Esophagus muscularis mucosa (tissue), 4 donors: ENCODE measurements around the gene DHX32.
"Not testable (repeated sequence)": the region's sequence is repeated elsewhere in the genome, so short reads cannot be mapped to it uniquely, and the experiment has no call there.

ENCODE experiments used
- EP300 ChIP-seq: sonication (generic); formaldehyde crosslinking; IDR thresholded peaks from one replicate; pipeline ENCODE4 v1.6.1; 2017; ENCODE audit warnings: antibody characterized with exemption
- POLR2A ChIP-seq: fragments of 450-650 bp; IDR thresholded peaks from one replicate; pipeline ENCODE4 v1.6.1; 2017; ENCODE audit warnings: antibody characterized with exemption, moderate library complexity, mild to moderate bottlenecking, low read depth
- POLR2AphosphoS5 ChIP-seq, 2 donors: sonication (generic); formaldehyde crosslinking; IDR thresholded peaks; one replicate each; pipeline ENCODE4 v1.6.1; 2017; ENCODE audit warnings: antibody characterized with exemption in 2 of 2
- TF ChIP-seq, protein P1 (sequence below), 3 experiments: fragments of 200-600 bp in 2 of 3; fragments of 450-650 bp in 1 of 3; sonication (generic) in 2 of 3; IDR thresholded peaks; one replicate each; pipeline ENCODE4 v1.5.1; 2017 to 2019; ENCODE audit warnings: antibody characterized with exemption in 3 of 3, mild to moderate bottlenecking in 2 of 3, moderate library complexity in 1 of 3

DNA sequence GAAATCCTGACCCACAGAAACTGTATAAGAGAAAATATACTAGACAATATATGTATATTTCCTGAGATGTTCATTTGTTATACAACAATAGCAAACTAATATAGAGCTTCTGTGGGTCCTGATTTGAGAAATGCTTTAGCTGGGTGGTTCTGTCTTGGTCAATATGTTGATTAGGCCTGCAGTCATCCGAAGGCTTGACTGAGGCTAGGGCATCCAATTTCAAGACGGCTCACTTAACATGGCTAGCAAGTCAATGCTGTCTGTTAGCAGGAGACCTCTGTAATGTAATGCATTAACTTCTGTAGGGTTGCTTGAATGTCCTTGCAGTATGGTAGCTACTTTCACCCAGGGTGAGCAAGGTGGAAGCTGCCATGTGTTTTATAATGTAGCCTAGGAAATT lies 27.7 kb upstream of the DHX32 start:
- TF ChIP-seq, protein P1, sequence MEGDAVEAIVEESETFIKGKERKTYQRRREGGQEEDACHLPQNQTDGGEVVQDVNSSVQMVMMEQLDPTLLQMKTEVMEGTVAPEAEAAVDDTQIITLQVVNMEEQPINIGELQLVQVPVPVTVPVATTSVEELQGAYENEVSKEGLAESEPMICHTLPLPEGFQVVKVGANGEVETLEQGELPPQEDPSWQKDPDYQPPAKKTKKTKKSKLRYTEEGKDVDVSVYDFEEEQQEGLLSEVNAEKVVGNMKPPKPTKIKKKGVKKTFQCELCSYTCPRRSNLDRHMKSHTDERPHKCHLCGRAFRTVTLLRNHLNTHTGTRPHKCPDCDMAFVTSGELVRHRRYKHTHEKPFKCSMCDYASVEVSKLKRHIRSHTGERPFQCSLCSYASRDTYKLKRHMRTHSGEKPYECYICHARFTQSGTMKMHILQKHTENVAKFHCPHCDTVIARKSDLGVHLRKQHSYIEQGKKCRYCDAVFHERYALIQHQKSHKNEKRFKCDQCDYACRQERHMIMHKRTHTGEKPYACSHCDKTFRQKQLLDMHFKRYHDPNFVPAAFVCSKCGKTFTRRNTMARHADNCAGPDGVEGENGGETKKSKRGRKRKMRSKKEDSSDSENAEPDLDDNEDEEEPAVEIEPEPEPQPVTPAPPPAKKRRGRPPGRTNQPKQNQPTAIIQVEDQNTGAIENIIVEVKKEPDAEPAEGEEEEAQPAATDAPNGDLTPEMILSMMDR (IDR thresholded peaks at IDR 0.05): not testable (repeated sequence)
- TF ChIP-seq POLR2AphosphoS5 (IDR thresholded peaks at IDR 0.05); EP300; POLR2A: not testable (repeated sequence)
